Retinal pigment epithelial cell (primary cell): Measurements from ENCODE around the gene DNAH11.

Experiments used
- DNase-seq: peaks from one replicate; pipeline ENCODE4 v3.0.0-alpha.2; 2010; ENCODE audit warnings: low read depth
- H3K4me3 ChIP-seq: 2 replicates; pipeline ENCODE4 v1.5.1; 2011; ENCODE audit warnings: mild to moderate bottlenecking, low read length, control low read depth, moderate library complexity
- CTCF ChIP-seq: conservative IDR thresholded peaks from 2 replicates; pipeline ENCODE4 v1.5.1; 2011; ENCODE audit warnings: low read depth, low read length, control low read depth, inconsistent platforms

The DNAH11 gene

DNA sequence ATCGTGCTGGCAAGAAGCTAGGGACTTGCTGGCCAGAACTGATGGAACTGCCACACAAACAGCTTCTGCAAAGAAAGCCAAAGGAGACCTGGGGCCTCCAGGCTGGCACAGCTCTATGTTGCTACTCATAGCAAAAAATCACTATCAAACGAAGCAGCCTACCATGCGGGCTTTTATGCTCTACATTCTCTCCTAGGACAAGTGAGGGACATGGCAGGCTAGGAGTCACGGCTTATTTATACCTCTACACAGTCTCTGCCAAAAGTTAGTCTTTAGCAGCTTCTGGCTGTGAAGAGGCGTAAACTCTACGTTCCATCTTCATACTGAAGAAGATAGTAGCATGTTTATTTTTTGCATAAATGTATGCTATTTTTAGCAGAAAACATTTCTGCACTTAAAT lies 367.4 kb downstream of the DNAH11 start:
- TF ChIP-seq CTCF, result no peak
- no peak overlapping the region for H3K4me3 ChIP-seq
- DNase-seq, result no peak

GRCh38 chr7:21911341-21911875 lies 368.6 kb downstream of the DNAH11 start:
- TF ChIP-seq CTCF, result no peak

GRCh38 chr7:21912305-21912704 lies 369.5 kb downstream of the DNAH11 start:
- no peak for TF ChIP-seq CTCF
- no peak overlapping the region for H3K4me3 ChIP-seq
- no peak for DNase-seq

More at GRCh38 chr7:21911341-21911875, 368.6 kb downstream of the DNAH11 start:
- no peak overlapping the region for H3K4me3 ChIP-seq
- no peak for DNase-seq

DNA sequence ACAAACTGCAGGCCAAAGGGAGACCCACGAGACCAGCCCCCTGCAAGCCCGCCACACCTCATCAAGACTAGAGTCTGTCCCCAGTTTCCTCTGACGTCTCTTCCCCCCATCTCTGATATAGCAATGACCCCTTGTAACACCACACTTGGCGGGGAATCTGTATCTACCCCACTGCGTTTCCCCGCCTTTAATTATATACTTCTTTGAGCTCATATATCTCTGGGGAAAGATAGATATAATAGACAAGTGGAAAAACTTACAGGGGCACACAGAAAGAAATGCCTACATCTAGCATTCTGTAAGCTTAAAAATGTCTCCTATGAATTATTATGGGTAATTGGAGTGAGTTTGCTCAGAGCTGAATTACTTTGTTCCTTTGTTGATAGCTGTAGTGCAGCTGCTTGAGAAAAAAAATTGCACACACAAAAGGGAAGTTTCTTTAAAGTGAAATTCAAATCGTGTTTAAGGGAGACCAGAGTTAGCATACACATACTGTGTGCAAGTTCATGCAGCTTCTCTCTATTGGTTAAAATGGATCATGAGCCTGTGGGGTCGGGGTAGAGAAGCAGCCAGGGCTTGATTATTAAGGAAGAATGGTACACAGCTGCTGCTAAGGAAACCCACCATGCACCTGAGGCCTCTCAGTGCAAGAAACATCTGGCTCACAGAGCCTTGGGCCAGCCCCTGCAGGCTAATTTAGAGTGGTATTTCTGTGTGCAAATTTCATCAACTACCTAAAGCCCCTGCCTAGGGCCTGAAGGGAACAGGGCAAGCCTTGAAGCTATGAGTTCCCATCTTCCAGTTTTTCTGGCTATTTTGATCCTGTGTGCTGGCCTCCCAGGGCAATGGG lies 370.3 kb downstream of the DNAH11 start:
- H3K4me3 ChIP-seq, result no peak overlapping the region
- no peak for TF ChIP-seq CTCF
- no peak for DNase-seq

DNA sequence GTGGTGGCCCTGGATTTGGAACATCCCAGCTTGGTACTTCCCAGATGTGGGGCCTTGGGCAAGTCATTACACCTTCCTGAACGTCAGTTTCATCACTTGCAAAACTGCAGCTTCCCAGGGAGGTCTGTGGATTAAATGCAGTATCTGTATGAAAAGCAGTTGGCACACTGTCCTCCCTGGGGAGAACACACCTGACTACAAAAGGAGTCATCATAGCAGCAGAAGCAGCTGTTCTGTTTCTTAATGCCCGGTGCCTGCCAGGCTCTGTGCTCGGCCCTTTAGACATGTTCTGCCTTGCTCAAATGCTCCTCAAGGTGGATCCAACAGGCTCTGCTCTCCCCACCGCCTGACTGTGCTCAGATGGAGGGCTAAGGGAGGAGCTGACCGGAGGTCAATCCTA lies 371.8 kb downstream of the DNAH11 start:
- no peak for TF ChIP-seq CTCF
- no peak for DNase-seq
- no peak overlapping the region for H3K4me3 ChIP-seq

GRCh38 chr7:21915140-21915539 lies 372.3 kb downstream of the DNAH11 start:
- H3K4me3 ChIP-seq, result no peak overlapping the region
- TF ChIP-seq CTCF, result no peak
- DNase-seq, result no peak

DNA sequence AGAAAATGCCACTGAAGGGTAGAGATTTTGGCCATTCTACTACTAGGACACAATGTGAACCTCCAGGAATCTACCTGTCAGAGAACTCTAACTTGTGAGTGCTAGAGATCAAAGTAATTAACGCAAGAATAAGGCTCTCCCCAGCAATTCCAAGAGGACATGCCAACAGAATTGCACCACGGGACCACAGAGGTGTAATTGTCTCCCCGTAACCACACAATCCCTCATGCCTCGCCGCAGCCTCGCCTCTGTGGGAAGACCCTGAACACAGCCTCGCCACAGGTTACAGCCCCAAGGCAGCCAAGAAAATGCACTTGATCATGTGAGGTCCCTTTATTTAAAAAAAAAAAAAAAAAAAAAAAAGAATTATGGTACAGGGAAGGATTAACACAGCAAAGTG lies 373.3 kb downstream of the DNAH11 start:
- no peak for DNase-seq
- TF ChIP-seq CTCF, result no peak
- no peak overlapping the region for H3K4me3 ChIP-seq
